A673 (cell line): Measurements from ENCODE around the gene OSGIN1. TPM values are rescaled to one million over a fixed set of nuclear protein-coding genes. Genes with fewer than 3 reads are reported as not detected.
A peak's percentile ranks its signal among the peaks of the same experiment; 100 is the strongest.

Experiments used
- BruUV-seq: library from RNA; stranded (reverse); fragments of 400-500 nt; replicated peaks from 2 replicates; lab custom pipeline; 2021; lab: Mats Ljungman, UMichigan
- CTCF ChIA-PET: fragments of 300-600 bp; sonication (Branson Sonifier 250); formaldehyde crosslinking; loops from one replicate; lab custom pipeline; 2022; ENCODE audit warnings: antibody characterized with exemption; lab: Charles Lee
- POLR2A ChIA-PET: fragments of 300-600 bp; sonication (Branson Sonifier 250); formaldehyde crosslinking; loops from one replicate; lab custom pipeline; 2022; ENCODE audit warnings: antibody characterized with exemption; ENCODE audit not compliant: low non-redundant PET; lab: Charles Lee
- DNase-seq: peaks from one replicate; pipeline ENCODE4 v3.0.0-alpha.2; 2015; ENCODE audit warnings: low spot score
- H3K27ac ChIP-seq: fragments of 200-600 bp; sonication (generic); 2 replicates; pipeline ENCODE4 v1.5.1; 2016; ENCODE audit warnings: mixed run types, low read depth, mild to moderate bottlenecking, mixed read lengths, antibody characterized with exemption, low read length; ENCODE audit not compliant: poor library complexity, severe bottlenecking
- H3K27me3 ChIP-seq: fragments of 200-600 bp; sonication (generic); replicated peaks from 2 replicates; pipeline ENCODE4 v1.6.1; 2017; ENCODE audit warnings: mixed run types, low read depth, mild to moderate bottlenecking, mixed read lengths, antibody characterized with exemption, low read length; ENCODE audit not compliant: insufficient read depth, poor library complexity
- H3K36me3 ChIP-seq: fragments of 200-600 bp; sonication (generic); 2 replicates; pipeline ENCODE4 v1.6.1; 2016; ENCODE audit warnings: mixed run types, mild to moderate bottlenecking, mixed read lengths, antibody characterized with exemption, low read length; ENCODE audit not compliant: insufficient read depth, poor library complexity, severe bottlenecking
- H3K4me1 ChIP-seq: fragments of 200-600 bp; sonication (generic); 2 replicates; pipeline ENCODE4 v1.6.1; 2017; ENCODE audit warnings: mixed run types, mild to moderate bottlenecking, mixed read lengths, antibody characterized with exemption, low read length; ENCODE audit not compliant: insufficient read depth, poor library complexity, severe bottlenecking
- H3K4me3 ChIP-seq: fragments of 200-600 bp; sonication (generic); 2 replicates; pipeline ENCODE4 v1.5.1; 2016; ENCODE audit warnings: low read depth, mixed run types, mild to moderate bottlenecking, mixed read lengths, low read length; ENCODE audit not compliant: poor library complexity, severe bottlenecking
- H3K9me3 ChIP-seq: fragments of 200-600 bp; sonication (generic); 2 replicates; pipeline ENCODE4 v1.6.1; 2016; ENCODE audit warnings: mixed run types, low read depth, mild to moderate bottlenecking, mixed read lengths, antibody characterized with exemption, low read length; ENCODE audit not compliant: poor library complexity, severe bottlenecking
- EZH2 ChIP-seq: fragments of 200-600 bp; sonication (generic); IDR thresholded peaks from 2 replicates; pipeline ENCODE4 v1.6.1; 2017; ENCODE audit warnings: borderline replicate concordance, low read depth, mild to moderate bottlenecking, mixed read lengths, antibody characterized with exemption, low read length; ENCODE audit not compliant: poor library complexity, severe bottlenecking
- intact Hi-C: fragments of 100-400 bp; cut with micrococcal nuclease; formaldehyde crosslinking; loops from one replicate; pipeline ENCODE4 v1.10.0; 2022; ENCODE audit not compliant: unreplicated experiment
- total RNA-seq: library from RNA; stranded (reverse); gene quantifications from 2 replicates; pipeline ENCODE4 v1.2.3, GENCODE V29; 2021
- TF ChIP-seq, protein P1 (sequence below): fragments of 300-800, 200-600 bp; sonication (generic); conservative IDR thresholded peaks from 2 replicates; pipeline ENCODE4 v1.5.1; 2017; ENCODE audit warnings: low read depth, mild to moderate bottlenecking, antibody characterized with exemption, low read length, moderate library complexity, mixed read lengths

The OSGIN1 gene
- total RNA-seq, 1 experiment from 2014 or later = 2.4 TPM

DNA sequence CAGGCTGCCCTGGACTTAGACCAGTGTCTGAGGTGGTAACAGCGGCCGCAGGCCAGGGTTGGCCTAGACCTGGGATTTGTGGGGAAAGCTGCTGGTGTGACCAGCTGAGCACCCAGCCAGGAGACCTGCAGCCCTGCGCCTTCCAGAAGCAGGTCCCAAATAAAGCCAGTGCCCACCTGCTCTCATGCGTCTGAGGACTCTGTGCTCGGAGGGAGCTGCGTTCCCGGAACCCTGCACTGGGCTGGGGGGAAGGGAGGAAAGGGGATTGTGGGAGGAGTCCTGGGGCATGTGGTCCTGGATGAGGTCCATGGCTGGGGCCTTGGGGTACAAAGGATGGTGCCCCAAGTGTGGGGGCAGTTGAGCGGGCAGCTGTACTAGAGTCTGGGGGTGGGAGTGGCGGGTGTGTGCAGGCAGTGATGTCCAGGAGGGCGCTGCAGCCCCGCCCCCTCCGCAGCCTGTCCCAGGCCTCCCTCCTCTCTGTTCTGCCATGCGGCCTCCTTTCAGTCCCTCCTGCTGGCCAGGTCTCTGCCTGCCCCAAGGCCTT, 13.2 kb downstream of the OSGIN1 start:
- CTCF ChIA-PET = no interaction called here

GRCh38 chr16:83967091-83967490, 14.1 kb downstream of the OSGIN1 start:
- no peaks in the 10 kb centered on the region for H3K4me1 ChIP-seq
- H3K27me3 ChIP-seq = peaks cover 7% of the 10 kb centered on the region
- DNase-seq = no peak
- CTCF ChIA-PET = no interaction called here
- intact Hi-C loops = no loop called here
- POLR2A ChIA-PET = no interaction called here
- no peak overlapping the region for H3K4me3 ChIP-seq
- H3K9me3 ChIP-seq = no peaks in the 10 kb centered on the region
- no peak for TF ChIP-seq EZH2
- TF ChIP-seq, protein P1, sequence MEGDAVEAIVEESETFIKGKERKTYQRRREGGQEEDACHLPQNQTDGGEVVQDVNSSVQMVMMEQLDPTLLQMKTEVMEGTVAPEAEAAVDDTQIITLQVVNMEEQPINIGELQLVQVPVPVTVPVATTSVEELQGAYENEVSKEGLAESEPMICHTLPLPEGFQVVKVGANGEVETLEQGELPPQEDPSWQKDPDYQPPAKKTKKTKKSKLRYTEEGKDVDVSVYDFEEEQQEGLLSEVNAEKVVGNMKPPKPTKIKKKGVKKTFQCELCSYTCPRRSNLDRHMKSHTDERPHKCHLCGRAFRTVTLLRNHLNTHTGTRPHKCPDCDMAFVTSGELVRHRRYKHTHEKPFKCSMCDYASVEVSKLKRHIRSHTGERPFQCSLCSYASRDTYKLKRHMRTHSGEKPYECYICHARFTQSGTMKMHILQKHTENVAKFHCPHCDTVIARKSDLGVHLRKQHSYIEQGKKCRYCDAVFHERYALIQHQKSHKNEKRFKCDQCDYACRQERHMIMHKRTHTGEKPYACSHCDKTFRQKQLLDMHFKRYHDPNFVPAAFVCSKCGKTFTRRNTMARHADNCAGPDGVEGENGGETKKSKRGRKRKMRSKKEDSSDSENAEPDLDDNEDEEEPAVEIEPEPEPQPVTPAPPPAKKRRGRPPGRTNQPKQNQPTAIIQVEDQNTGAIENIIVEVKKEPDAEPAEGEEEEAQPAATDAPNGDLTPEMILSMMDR = no peak
- H3K27ac ChIP-seq = no peak overlapping the region
- H3K36me3 ChIP-seq = no peaks in the 10 kb centered on the region
- no TSS peak for BruUV-seq

More for the DNA sequence above, 13.2 kb downstream of the OSGIN1 start:
- Histone ChIP-seq H3K27me3 (peaks cover 7% of the 10 kb centered on the region), H3K27ac (no peak overlapping the region), H3K4me3 (no peak overlapping the region), H3K4me1 (no peaks in the 10 kb centered on the region), H3K36me3 (no peaks in the 10 kb centered on the region), H3K9me3 (no peaks in the 10 kb centered on the region)
- TF ChIP-seq, protein P1 = no peak
- TF ChIP-seq EZH2 = no peak
- no peak for DNase-seq
- intact Hi-C loops = no loop called here
- BruUV-seq = no TSS peak
- POLR2A ChIA-PET = no interaction called here

- DNase-seq = peak; percentile 54
- intact Hi-C loops = loop anchor here (1.0 kb wide), 1 partner anchor 97 kb away; no protein-coding TSS in a partner anchor
- no peaks in the 10 kb centered on the region for H3K9me3 ChIP-seq
- no peaks in the 10 kb centered on the region for H3K4me1 ChIP-seq
- H3K36me3 ChIP-seq = no peaks in the 10 kb centered on the region
- POLR2A ChIA-PET = no interaction called here
- no peak within 1 kb of the TSS for H3K27ac ChIP-seq
- CTCF ChIA-PET = no interaction called here
- peak within 1 kb of the TSS; percentile 29 for H3K4me3 ChIP-seq
- BruUV-seq = no TSS peak
- peaks cover 7% of the 10 kb centered on the region for H3K27me3 ChIP-seq
- TF ChIP-seq, protein P1 = peak; percentile 59
- TF ChIP-seq EZH2 = no peak
Measured at GRCh38 chr16:83967838-83968305, 14.8 kb downstream of the OSGIN1 start, which contains the start of gene NECAB2. NECAB2 (plus strand) TSS chr16:83968244; CDS start chr16:83968649, 405 bp downstream.
